DOHH2 (cell line): ENCODE data around the gene IFRD2.

Experiments
- H3F3A ChIP-seq: fragments of 200-600 bp; sonication (generic), shearing (Covaris generic); 2 replicates; pipeline ENCODE4 v1.6.0; 2016; ENCODE audit warnings: antibody characterized with exemption, mild to moderate bottlenecking; ENCODE audit not compliant: control insufficient read depth, insufficient read depth
- H3K27ac ChIP-seq: fragments of 200-600 bp; sonication (generic); 2 replicates; pipeline ENCODE4 v1.5.1; 2014; ENCODE audit warnings: low read depth, mild to moderate bottlenecking, low read length, moderate library complexity
- H3K27me3 ChIP-seq: fragments of 200-600 bp; sonication (generic); 2 replicates; pipeline ENCODE4 v1.6.1; 2014; ENCODE audit warnings: mild to moderate bottlenecking, low read length, mixed read lengths; ENCODE audit not compliant: control insufficient read depth
- H3K36me3 ChIP-seq: fragments of 200-600 bp; sonication (generic); 2 replicates; pipeline ENCODE4 v1.6.1; 2014; ENCODE audit warnings: mild to moderate bottlenecking, low read length, moderate library complexity, mixed read lengths; ENCODE audit not compliant: control insufficient read depth
- H3K4me1 ChIP-seq: fragments of 200-600 bp; sonication (generic); 2 replicates; pipeline ENCODE4 v1.6.1; 2014; ENCODE audit warnings: mild to moderate bottlenecking, low read length, mixed read lengths; ENCODE audit not compliant: control insufficient read depth
- H3K4me2 ChIP-seq: fragments of 200-600 bp; sonication (generic); 2 replicates; pipeline ENCODE4 v1.6.0; 2014; ENCODE audit warnings: mild to moderate bottlenecking, low read length, moderate library complexity
- H3K4me3 ChIP-seq: fragments of 200-600 bp; sonication (generic); 2 replicates; pipeline ENCODE4 v1.5.1; 2014; ENCODE audit warnings: mild to moderate bottlenecking, low read length, mixed read lengths
- H3K79me2 ChIP-seq: fragments of 200-600 bp; sonication (generic); 2 replicates; pipeline ENCODE4 v1.6.1; 2014; ENCODE audit warnings: mild to moderate bottlenecking, low read length, mixed read lengths; ENCODE audit not compliant: control insufficient read depth
- H3K9me2 ChIP-seq: fragments of 200-600 bp; sonication (generic); replicated peaks from 2 replicates; pipeline ENCODE4 v1.6.1; 2014; ENCODE audit warnings: mild to moderate bottlenecking, low read length, mixed read lengths; ENCODE audit not compliant: control insufficient read depth
- H3K9me3 ChIP-seq: fragments of 200-600 bp; sonication (generic); 2 replicates; pipeline ENCODE4 v1.6.1; 2014; ENCODE audit warnings: antibody characterized with exemption, low read length, mixed read lengths; ENCODE audit not compliant: control insufficient read depth, insufficient read depth
- H4K20me1 ChIP-seq: fragments of 200-600 bp; sonication (generic); 2 replicates; pipeline ENCODE4 v1.6.0; 2014; ENCODE audit warnings: low read depth, mild to moderate bottlenecking, antibody characterized with exemption, low read length, moderate library complexity; ENCODE audit not compliant: control insufficient read depth, insufficient read depth
- CTCF ChIP-seq: fragments of 200-600 bp; sonication (generic); IDR thresholded peaks from one replicate; pipeline ENCODE4 v1.5.1; 2014; ENCODE audit warnings: antibody characterized with exemption, mild to moderate bottlenecking, low read depth, low read length; ENCODE audit not compliant: poor library complexity, severe bottlenecking
- EZH2phosphoT487 ChIP-seq: fragments of 200-600 bp; sonication (generic); IDR thresholded peaks from 2 replicates; pipeline ENCODE4 v1.6.1; 2017; ENCODE audit warnings: borderline replicate concordance, mild to moderate bottlenecking, antibody characterized with exemption, low read length, moderate library complexity, mixed read lengths

Gene IFRD2

GRCh38 chr3:50266836-50267235 is 25.4 kb downstream of the IFRD2 start:
- no peak overlapping the region for H3K4me3 ChIP-seq
- TF ChIP-seq CTCF (no peak), EZH2phosphoT487 (no peak)
- no peaks in the 10 kb centered on the region for H3K9me2 ChIP-seq
- no peaks in the 10 kb centered on the region for H3K4me1 ChIP-seq
- peaks cover 35% of the 10 kb centered on the region for H3K27me3 ChIP-seq
- H3F3A ChIP-seq = no peaks in the 10 kb centered on the region
- no peaks in the 10 kb centered on the region for H4K20me1 ChIP-seq
- H3K79me2 ChIP-seq = no peaks in the 10 kb centered on the region
- H3K36me3 ChIP-seq = no peaks in the 10 kb centered on the region
- H3K27ac ChIP-seq = no peak overlapping the region
- H3K9me3 ChIP-seq = no peaks in the 10 kb centered on the region
- no peak overlapping the region for H3K4me2 ChIP-seq

- Histone ChIP-seq H3K36me3 (no peaks in the 10 kb centered on the region), H3K9me2 (no peaks in the 10 kb centered on the region), H3K27ac (no peak overlapping the region), H4K20me1 (no peaks in the 10 kb centered on the region), H3K4me2 (no peak overlapping the region), H3K4me3 (no peak overlapping the region), H3K4me1 (no peaks in the 10 kb centered on the region), H3F3A (no peaks in the 10 kb centered on the region), H3K79me2 (no peaks in the 10 kb centered on the region), H3K27me3 (peaks cover 32% of the 10 kb centered on the region), H3K9me3 (no peaks in the 10 kb centered on the region)
- TF ChIP-seq EZH2phosphoT487 (no peak), CTCF (no peak)
These were observed 26.2 kb downstream of the IFRD2 start for GRCh38 chr3:50266017-50266416.

- Histone ChIP-seq H3K9me2 (no peaks in the 10 kb centered on the region), H3K79me2 (no peaks in the 10 kb centered on the region), H3K4me2 (no peak overlapping the region), H3K4me1 (no peaks in the 10 kb centered on the region), H3F3A (no peaks in the 10 kb centered on the region), H3K27ac (no peak overlapping the region), H3K36me3 (no peaks in the 10 kb centered on the region), H3K4me3 (no peak overlapping the region), H3K9me3 (no peaks in the 10 kb centered on the region), H3K27me3 (peaks cover 32% of the 10 kb centered on the region), H4K20me1 (no peaks in the 10 kb centered on the region)
- TF ChIP-seq CTCF = no peak
- TF ChIP-seq EZH2phosphoT487 = no peak
These were observed 26.7 kb downstream of the IFRD2 start for GRCh38 chr3:50265571-50265970.
